Mesendoderm (in vitro differentiated cells): ENCODE data around the gene TRIM26.
"Not testable (repeated sequence)": the region's sequence is repeated elsewhere in the genome, so short reads cannot be mapped to it uniquely, and the experiment has no call there.

Experiments used
- DNase-seq: peaks from one replicate; pipeline ENCODE4 v3.0.0; 2013
- H2AK5ac ChIP-seq: 2 replicates; pipeline ENCODE4 v1.6.1; 2013; ENCODE audit warnings: low read length, inconsistent platforms
- H2BK120ac ChIP-seq: 2 replicates; pipeline ENCODE4 v1.6.1; 2013; ENCODE audit warnings: low read depth, mild to moderate bottlenecking, low read length, moderate library complexity, mixed read lengths
- H2BK15ac ChIP-seq: replicated peaks from 2 replicates; pipeline ENCODE4 v1.6.1; 2013; ENCODE audit warnings: low read depth, mild to moderate bottlenecking, moderate library complexity
- H2BK5ac ChIP-seq: 2 replicates; pipeline ENCODE4 v1.6.1; 2013; ENCODE audit warnings: low read length, inconsistent platforms
- H3K18ac ChIP-seq: 2 replicates; pipeline ENCODE4 v1.6.1; 2013; ENCODE audit warnings: mild to moderate bottlenecking, low read length, mixed read lengths
- H3K23ac ChIP-seq: one replicate; pipeline ENCODE4 v1.6.1; 2013; ENCODE audit warnings: low read length
- H3K27ac ChIP-seq: 2 replicates; pipeline ENCODE4 v1.5.1; 2013; ENCODE audit warnings: low read depth, mild to moderate bottlenecking, inconsistent platforms, low read length, moderate library complexity
- H3K27me3 ChIP-seq: 2 replicates; pipeline ENCODE4 v1.6.1; 2013; ENCODE audit warnings: low read length, control low read depth, mild to moderate bottlenecking, inconsistent platforms; ENCODE audit not compliant: insufficient read depth, poor library complexity
- H3K36me3 ChIP-seq: 2 replicates; pipeline ENCODE4 v1.6.1; 2013; ENCODE audit warnings: low read length, inconsistent platforms; ENCODE audit not compliant: control insufficient read depth, insufficient read depth
- H3K4ac ChIP-seq: one replicate; pipeline ENCODE4 v1.6.1; 2013; ENCODE audit warnings: low read depth, mild to moderate bottlenecking, low read length, moderate library complexity
- H3K4me1 ChIP-seq: 2 replicates; pipeline ENCODE4 v1.6.1; 2013; ENCODE audit warnings: low read depth, low read length, inconsistent platforms; ENCODE audit not compliant: control insufficient read depth
- H3K4me2 ChIP-seq: 2 replicates; pipeline ENCODE4 v1.6.1; 2013; ENCODE audit warnings: low read length
- H3K4me3 ChIP-seq: 2 replicates; pipeline ENCODE4 v1.5.1; 2013; ENCODE audit warnings: mild to moderate bottlenecking, low read length
- H3K56ac ChIP-seq: one replicate; pipeline ENCODE4 v1.6.1; 2013; ENCODE audit warnings: low read length
- H3K79me1 ChIP-seq: 2 replicates; pipeline ENCODE4 v1.6.1; 2013; ENCODE audit warnings: low read length, inconsistent platforms
- H3K79me2 ChIP-seq: 2 replicates; pipeline ENCODE4 v1.6.1; 2013; ENCODE audit warnings: mild to moderate bottlenecking, low read length; ENCODE audit not compliant: control insufficient read depth, insufficient read depth
- H3K9ac ChIP-seq: 2 replicates; pipeline ENCODE4 v1.6.1; 2013; ENCODE audit warnings: low read length, inconsistent platforms
- H4K5ac ChIP-seq: one replicate; pipeline ENCODE4 v1.6.1; 2013; ENCODE audit warnings: low read length
- H4K8ac ChIP-seq: one replicate; pipeline ENCODE4 v1.6.1; 2013; ENCODE audit warnings: low read depth, mild to moderate bottlenecking, control low read depth, low read length, moderate library complexity
- WGBS: extraction: QIAGEN DNeasy Blood & Tissue Kit; methylation state at CpG from one replicate; pipeline ENCODE4 v1.1.7; 2013; ENCODE audit warnings: low lambda C conversion rate, missing lambda C conversion rate; ENCODE audit not compliant: insufficient coverage; ENCODE audit errors: extremely low coverage; 5-methylcytosine and 5-hydroxymethylcytosine counted together

TRIM26 gene

GRCh38 chr6:30227242-30227722 is 14.1 kb upstream of the TRIM26 start:
- Histone ChIP-seq H3K36me3 (no peaks in the 10 kb centered on the region), H3K23ac (no peak overlapping the region), H3K4me1 (no peaks in the 10 kb centered on the region), H2AK5ac (no peak overlapping the region), H3K79me1 (no peaks in the 10 kb centered on the region), H2BK120ac (no peak overlapping the region), H3K56ac (no peak overlapping the region), H2BK5ac (no peak overlapping the region), H3K79me2 (no peaks in the 10 kb centered on the region), H3K4me3 (no peak overlapping the region), H2BK15ac (no peak overlapping the region), H3K4ac (no peak overlapping the region), H3K27me3 (no peaks in the 10 kb centered on the region), H3K18ac (no peak overlapping the region), H4K5ac (no peak overlapping the region), H3K4me2 (no peak overlapping the region), H3K27ac (no peak overlapping the region), H3K9ac (no peak overlapping the region), H4K8ac (no peak overlapping the region)
- no peak for DNase-seq
- no CpG with 5 or more reads among the region's 6 CpGs for WGBS

GRCh38 chr6:30223339-30223738 is 10.1 kb upstream of the TRIM26 start:
- Histone ChIP-seq H3K27ac (no peak overlapping the region), H2BK5ac (no peak overlapping the region), H3K9ac (no peak overlapping the region), H3K79me1 (no peaks in the 10 kb centered on the region), H3K27me3 (no peaks in the 10 kb centered on the region), H4K5ac (no peak overlapping the region), H2BK120ac (no peak overlapping the region), H3K4me2 (no peak overlapping the region), H3K4me3 (no peak overlapping the region), H3K23ac (no peak overlapping the region), H3K56ac (no peak overlapping the region), H3K18ac (no peak overlapping the region), H2AK5ac (no peak overlapping the region), H3K4me1 (no peaks in the 10 kb centered on the region), H3K4ac (no peak overlapping the region), H4K8ac (no peak overlapping the region), H2BK15ac (no peak overlapping the region), H3K79me2 (no peaks in the 10 kb centered on the region), H3K36me3 (no peaks in the 10 kb centered on the region)
- DNase-seq = no peak
- WGBS = no CpG with 5 or more reads among the region's 1 CpG

- WGBS = no CpG with 5 or more reads among the region's 23 CpGs
- DNase-seq, H3K9ac ChIP-seq, H3K36me3 ChIP-seq, H3K56ac ChIP-seq, H2AK5ac ChIP-seq, H3K79me1 ChIP-seq, H4K5ac ChIP-seq, H3K27me3 ChIP-seq, H3K4me3 ChIP-seq, H3K23ac ChIP-seq, H3K4me1 ChIP-seq, H3K18ac ChIP-seq, H3K4me2 ChIP-seq, H2BK5ac ChIP-seq, H3K4ac ChIP-seq, H3K79me2 ChIP-seq, H4K8ac ChIP-seq, H2BK15ac ChIP-seq, H2BK120ac ChIP-seq, H3K27ac ChIP-seq: not testable (repeated sequence)
Observed at GRCh38 chr6:30221956-30222355, 8.8 kb upstream of the TRIM26 start.

- not testable (repeated sequence) for H3K4me2 ChIP-seq, H3K18ac ChIP-seq, H3K4ac ChIP-seq, H3K56ac ChIP-seq, H3K79me2 ChIP-seq, H2AK5ac ChIP-seq, H3K9ac ChIP-seq, H3K79me1 ChIP-seq, DNase-seq, H3K4me1 ChIP-seq, H2BK5ac ChIP-seq, H3K27me3 ChIP-seq, H3K4me3 ChIP-seq, H3K23ac ChIP-seq, H3K36me3 ChIP-seq, H2BK15ac ChIP-seq, H2BK120ac ChIP-seq, H4K8ac ChIP-seq, H3K27ac ChIP-seq, H4K5ac ChIP-seq
- no CpG with 5 or more reads among the region's 6 CpGs for WGBS
Observed at GRCh38 chr6:30221395-30221794, 8.2 kb upstream of the TRIM26 start.

GRCh38 chr6:30219244-30219643 is 6.0 kb upstream of the TRIM26 start:
- no peaks in the 10 kb centered on the region for H3K36me3 ChIP-seq
- H3K4me2 ChIP-seq = no peak overlapping the region
- H3K9ac ChIP-seq = no peak overlapping the region
- no peak overlapping the region for H4K8ac ChIP-seq
- H3K4me3 ChIP-seq = no peak overlapping the region
- H2BK5ac ChIP-seq = no peak overlapping the region
- H3K56ac ChIP-seq = no peak overlapping the region
- no peaks in the 10 kb centered on the region for H3K79me2 ChIP-seq
- H2BK15ac ChIP-seq = no peak overlapping the region
- H2AK5ac ChIP-seq = no peak overlapping the region
- H3K4me1 ChIP-seq = no peaks in the 10 kb centered on the region
- no peaks in the 10 kb centered on the region for H3K27me3 ChIP-seq
- no peak overlapping the region for H3K23ac ChIP-seq
- no peaks in the 10 kb centered on the region for H3K79me1 ChIP-seq
- DNase-seq = peak; percentile 58
- no peak overlapping the region for H3K27ac ChIP-seq
- H2BK120ac ChIP-seq = no peak overlapping the region
- H3K4ac ChIP-seq = no peak overlapping the region
- WGBS = no CpG with 5 or more reads among the region's 1 CpG
- no peak overlapping the region for H4K5ac ChIP-seq
- H3K18ac ChIP-seq = no peak overlapping the region

GRCh38 chr6:30216096-30216495 is 2.9 kb upstream of the TRIM26 start:
- Histone ChIP-seq H3K9ac (no peak overlapping the region), H3K79me1 (peaks cover 3% of the 10 kb centered on the region), H2BK15ac (no peak overlapping the region), H3K56ac (no peak overlapping the region), H3K27ac (no peak overlapping the region), H3K18ac (no peak overlapping the region), H3K79me2 (peaks cover 2% of the 10 kb centered on the region), H4K5ac (no peak overlapping the region), H3K27me3 (no peaks in the 10 kb centered on the region), H3K4me3 (no peak overlapping the region), H3K4me1 (peaks cover 4% of the 10 kb centered on the region), H2BK5ac (no peak overlapping the region), H3K4me2 (no peak overlapping the region), H3K4ac (no peak overlapping the region), H2AK5ac (no peak overlapping the region), H3K36me3 (no peaks in the 10 kb centered on the region), H4K8ac (no peak overlapping the region), H3K23ac (no peak overlapping the region), H2BK120ac (no peak overlapping the region)
- DNase-seq = no peak
- WGBS = no CpG with 5 or more reads among the region's 3 CpGs
